Vagina (tissue), 2 donors: ENCODE results near the gene SCAPER. TPM values are rescaled to one million over a fixed set of nuclear protein-coding genes. Genes with fewer than 3 reads are reported as not detected.

Experiments used
- DNase-seq, 2 donors: peaks; one replicate each; pipeline ENCODE4 v3.0.0-alpha.2; 2017; ENCODE audit errors: extremely low spot score in 2 of 2
- H3K27ac ChIP-seq: fragments of 200-600 bp; sonication (generic); one replicate; pipeline ENCODE4 v1.5.1; 2019
- H3K27me3 ChIP-seq: fragments of 200-600 bp; sonication (generic); one replicate; pipeline ENCODE4 v1.5.1; 2019
- H3K36me3 ChIP-seq, 2 donors: fragments of 200-600 bp; sonication (generic); one replicate each; pipeline ENCODE4 v1.5.1; 2017 to 2019
- H3K4me1 ChIP-seq: fragments of 200-600 bp; sonication (generic); one replicate; pipeline ENCODE4 v1.5.1; 2019
- H3K4me3 ChIP-seq, 2 donors: fragments of 200-600 bp; sonication (generic); 1 replicate in 1 of 2; 2 replicates in 1 of 2; pipeline ENCODE4 v1.5.1; 2016 to 2019
- H3K9me3 ChIP-seq: fragments of 200-600 bp; sonication (generic); one replicate; pipeline ENCODE4 v1.5.1; 2019
- CTCF ChIP-seq, 3 experiments: fragments of 450-650 bp in 2 of 3; fragments of 200-600 bp in 1 of 3; sonication (generic) in 1 of 3; IDR thresholded peaks; one replicate each; pipeline ENCODE4 v1.5.1; 2017 to 2019; ENCODE audit warnings: antibody characterized with exemption in 3 of 3, mild to moderate bottlenecking in 2 of 3, moderate library complexity in 2 of 3
- POLR2A ChIP-seq, 2 donors: fragments of 450-650 bp; IDR thresholded peaks; one replicate each; pipeline ENCODE4 v1.6.1; 2017; ENCODE audit warnings: antibody characterized with exemption in 2 of 2, mild to moderate bottlenecking in 2 of 2, moderate library complexity in 2 of 2
- POLR2AphosphoS5 ChIP-seq, 2 donors: sonication (generic); formaldehyde crosslinking; IDR thresholded peaks; one replicate each; pipeline ENCODE4 v1.9.0; 2017; ENCODE audit warnings: antibody characterized with exemption in 2 of 2, mild to moderate bottlenecking in 2 of 2, low read depth in 1 of 2; ENCODE audit not compliant: insufficient read depth in 1 of 2
- intact Hi-C: fragments of 100-400 bp; cut with DNase I; formaldehyde crosslinking; loops from one replicate; pipeline ENCODE4 v1.15.1; 2023
- total RNA-seq: library from RNA; depleted of rRNA; stranded (reverse); fragments of >200 nt; gene quantifications from one replicate; pipeline ENCODE4 v1.2.3, GENCODE V29; 2016

Gene SCAPER
- total RNA-seq, 1 donor from 2014 or later: 51.3 TPM

DNA sequence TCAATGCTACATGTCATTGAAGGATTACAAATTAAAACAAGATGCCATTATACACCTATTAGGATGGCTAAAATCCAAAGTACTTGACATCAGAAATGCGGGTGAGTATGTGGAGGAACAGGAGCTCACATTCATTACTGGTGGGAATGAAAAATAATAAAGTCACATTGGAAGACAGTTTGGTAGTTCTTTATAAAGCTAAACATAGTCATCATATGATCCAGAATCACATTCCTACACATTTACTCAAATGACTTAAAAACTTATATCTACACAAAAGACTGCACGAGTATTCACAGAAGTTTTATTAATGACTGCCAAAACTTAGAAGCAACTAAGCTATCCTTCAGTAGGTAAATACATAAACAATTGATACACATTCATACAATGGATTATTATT is 421.4 kb downstream of the SCAPER start:
- intact Hi-C loops: no loop called here
- Histone ChIP-seq H3K4me3 (no peak overlapping the region), H3K27ac (no peak overlapping the region), H3K9me3 (no peaks in the 10 kb centered on the region), H3K36me3 (no peaks in the 10 kb centered on the region), H3K4me1 (no peaks in the 10 kb centered on the region), H3K27me3 (no peaks in the 10 kb centered on the region)
- DNase-seq: no peak
- TF ChIP-seq POLR2AphosphoS5 (IDR thresholded peaks at IDR 0.05; ENCODE audit: insufficient read depth in 1 of 2, low read depth in 1 of 2) (no peak), POLR2A (IDR thresholded peaks at IDR 0.05) (no peak), CTCF (IDR thresholded peaks at IDR 0.05) (no peak)

GRCh38 chr15:76483018-76483417 is 422.1 kb downstream of the SCAPER start:
- Histone ChIP-seq H3K9me3 (no peaks in the 10 kb centered on the region), H3K27ac (no peak overlapping the region), H3K4me1 (no peaks in the 10 kb centered on the region), H3K4me3 (no peak overlapping the region), H3K27me3 (no peaks in the 10 kb centered on the region), H3K36me3 (no peaks in the 10 kb centered on the region)
- TF ChIP-seq POLR2A (IDR thresholded peaks at IDR 0.05): no peak
- no peak for TF ChIP-seq POLR2AphosphoS5 (IDR thresholded peaks at IDR 0.05; ENCODE audit: insufficient read depth in 1 of 2, low read depth in 1 of 2)
- TF ChIP-seq CTCF (IDR thresholded peaks at IDR 0.05): no peak
- DNase-seq: no peak
- intact Hi-C loops: no loop called here

- TF ChIP-seq CTCF (IDR thresholded peaks at IDR 0.05) (no peak), POLR2A (IDR thresholded peaks at IDR 0.05) (no peak), POLR2AphosphoS5 (IDR thresholded peaks at IDR 0.05; ENCODE audit: insufficient read depth in 1 of 2, low read depth in 1 of 2) (no peak)
- intact Hi-C loops: no loop called here
- DNase-seq: no peak
- no peaks in the 10 kb centered on the region for H3K9me3 ChIP-seq
- H3K36me3 ChIP-seq: no peaks in the 10 kb centered on the region
- H3K27ac ChIP-seq: no peak overlapping the region
- no peak overlapping the region for H3K4me3 ChIP-seq
- H3K27me3 ChIP-seq: no peaks in the 10 kb centered on the region
- H3K4me1 ChIP-seq: no peaks in the 10 kb centered on the region
These were observed 424.9 kb downstream of the SCAPER start for GRCh38 chr15:76480267-76480666.

DNA sequence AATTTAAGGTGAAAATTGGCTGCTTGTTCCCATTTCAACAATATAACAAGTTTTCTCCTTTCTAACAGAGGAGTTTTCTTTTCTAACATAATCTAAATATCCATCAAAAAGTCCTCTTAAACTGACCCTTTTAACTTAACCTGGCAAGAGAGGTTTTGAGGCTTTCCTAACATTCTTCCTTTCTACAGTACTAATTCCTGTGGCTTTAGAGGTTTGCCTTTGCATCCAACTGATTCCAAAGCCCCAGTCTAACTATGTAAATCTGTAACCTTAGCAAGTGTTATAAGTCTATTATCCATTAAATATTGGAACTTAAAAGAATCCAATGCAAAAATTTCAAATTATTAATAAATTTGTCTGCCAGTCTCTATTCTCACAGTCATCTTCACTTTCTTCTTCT is 434.4 kb downstream of the SCAPER start:
- no peak for DNase-seq
- intact Hi-C loops: no loop called here

DNA sequence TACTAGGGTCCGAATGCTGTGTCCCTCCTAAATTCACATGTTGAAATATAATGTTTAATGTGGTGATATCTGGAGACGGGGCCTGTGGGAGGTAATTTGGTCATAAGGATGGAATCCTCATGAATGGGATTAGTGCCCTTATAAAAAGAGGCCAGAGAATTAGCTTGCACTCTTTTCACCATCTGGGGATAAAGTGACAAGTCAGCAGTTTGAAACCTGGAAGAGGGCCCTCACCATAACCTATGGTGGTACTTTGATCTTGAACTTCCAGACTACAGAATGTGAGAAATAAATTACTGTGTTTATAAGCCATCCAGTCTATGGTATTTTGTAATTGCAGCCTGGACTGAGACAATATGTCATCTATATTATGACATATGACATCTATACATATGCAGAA is 436.4 kb downstream of the SCAPER start:
- Histone ChIP-seq H3K36me3 (peaks cover 0 to 10% of the 10 kb centered on the region in 2 donors), H3K27ac (no peak overlapping the region), H3K27me3 (no peaks in the 10 kb centered on the region), H3K4me3 (no peak overlapping the region), H3K9me3 (no peaks in the 10 kb centered on the region), H3K4me1 (no peaks in the 10 kb centered on the region)
- no peak for DNase-seq
- TF ChIP-seq CTCF (IDR thresholded peaks at IDR 0.05): no peak
- TF ChIP-seq POLR2A (IDR thresholded peaks at IDR 0.05): no peak
- TF ChIP-seq POLR2AphosphoS5 (IDR thresholded peaks at IDR 0.05; ENCODE audit: insufficient read depth in 1 of 2, low read depth in 1 of 2): no peak
- intact Hi-C loops: no loop called here

More for the DNA sequence above, 434.4 kb downstream of the SCAPER start:
- Histone ChIP-seq H3K27me3 (no peaks in the 10 kb centered on the region), H3K4me1 (no peaks in the 10 kb centered on the region), H3K9me3 (no peaks in the 10 kb centered on the region), H3K4me3 (no peak overlapping the region), H3K36me3 (peaks cover 0 to 10% of the 10 kb centered on the region in 2 donors), H3K27ac (no peak overlapping the region)
- TF ChIP-seq CTCF (IDR thresholded peaks at IDR 0.05) (no peak), POLR2A (IDR thresholded peaks at IDR 0.05) (no peak), POLR2AphosphoS5 (IDR thresholded peaks at IDR 0.05; ENCODE audit: insufficient read depth in 1 of 2, low read depth in 1 of 2) (no peak)
